Erythroblast (primary cell): ENCODE measurements around the gene AP3B1.

Experiments
- GATA1 ChIP-seq: IDR thresholded peaks from 2 replicates; pipeline ENCODE4 v1.6.1; 2011; ENCODE audit warnings: low read depth, mild to moderate bottlenecking, control low read depth, low read length, moderate library complexity
- POLR2A ChIP-seq: IDR thresholded peaks from 2 replicates; pipeline ENCODE4 v1.6.1; 2011; ENCODE audit warnings: mild to moderate bottlenecking, low read length

GRCh38 chr5:77960863-77961396, 333.6 kb downstream of the AP3B1 start:
- no peak for TF ChIP-seq POLR2A
- no peak for TF ChIP-seq GATA1
